Measurements from ENCODE around the gene FLOT1. TPM values are rescaled to one million over a fixed set of nuclear protein-coding genes. Genes with fewer than 3 reads are reported as not detected.

Gene FLOT1
- total and polyA plus RNA-seq, 9 of the 15 experiments (the other 6 are each of a cell fraction or from before 2014, with no cell fraction given), result 11.7 to 149 (median 118) TPM

GRCh38 chr6:30690403-30691207 lies 51.9 kb downstream of the FLOT1 start, which contains the start of gene NRM (continued):
- TF ChIP-seq ATF3 (IDR thresholded peaks at IDR 0.05), result no peak
- TF ChIP-seq ATF3 (CRISPR knock-in tag; conservative IDR thresholded peaks at IDR 0.05), result no peak
- no peak for TF ChIP-seq HNRNPUL1 (IDR thresholded peaks at IDR 0.05; ENCODE audit: low read length)
- no peak for TF ChIP-seq HOMEZ (CRISPR knock-in tag; IDR thresholded peaks at IDR 0.05)
- TF ChIP-seq NR2C2 (CRISPR knock-in tag; IDR thresholded peaks at IDR 0.05), result no peak
- TF ChIP-seq NR2C2 (tag; IDR thresholded peaks at IDR 0.05), result no peak
- TF ChIP-seq ZNF41 (CRISPR knock-in tag; conservative IDR thresholded peaks at IDR 0.05), result no peak
- TF ChIP-seq ZNF3 (CRISPR knock-in tag; IDR thresholded peaks at IDR 0.05), result no peak
- no peak for TF ChIP-seq CREB3 (tag; conservative IDR thresholded peaks at IDR 0.05; ENCODE audit: low read depth)
- TF ChIP-seq CBFA2T2 (conservative IDR thresholded peaks at IDR 0.05), result no peak
- no peak for TF ChIP-seq THAP7 (CRISPR knock-in tag; IDR thresholded peaks at IDR 0.05)
- no peak for TF ChIP-seq RBM25 (IDR thresholded peaks at IDR 0.05; ENCODE audit: low read depth, low read length, severe bottlenecking)
- no peak for TF ChIP-seq MITF (IDR thresholded peaks at IDR 0.05)
- no peak for TF ChIP-seq TBL1XR1 (IDR thresholded peaks at IDR 0.05; ENCODE audit: low read length in 2 of 2)
- TF ChIP-seq NONO (IDR thresholded peaks at IDR 0.05; ENCODE audit: low read depth in 2 of 2, low read length in 1 of 2), result no peak
- TF ChIP-seq ZNF282 (CRISPR knock-in tag; IDR thresholded peaks at IDR 0.05), result no peak
- no peak for TF ChIP-seq FOXA1 (IDR thresholded peaks at IDR 0.05; ENCODE audit: borderline replicate concordance)
- TF ChIP-seq ZNF217 (CRISPR knock-in tag; IDR thresholded peaks at IDR 0.05), result no peak
- TF ChIP-seq POLR2A (conservative IDR thresholded peaks at IDR 0.05), result peak; percentile 81
- no peak for TF ChIP-seq EZH2 (IDR thresholded peaks at IDR 0.05; ENCODE audit: borderline replicate concordance, low read depth, low read length)
- TF ChIP-seq SREBF1 (IDR thresholded peaks at IDR 0.05; ENCODE audit: borderline replicate concordance, low read depth, low read length), result no peak
- no peak for TF ChIP-seq MTA2 (IDR thresholded peaks at IDR 0.05; ENCODE audit: low read depth)
- TF ChIP-seq ZNF507 (tag; conservative IDR thresholded peaks at IDR 0.05), result no peak
